Measurements from ENCODE around the gene HESX1. TPM values are rescaled to one million over a fixed set of nuclear protein-coding genes. Genes with fewer than 3 reads are reported as not detected.

The HESX1 gene
- total and polyA plus RNA-seq, 4 donors = 0.17 to 0.52 (median 0.34) TPM

DNA sequence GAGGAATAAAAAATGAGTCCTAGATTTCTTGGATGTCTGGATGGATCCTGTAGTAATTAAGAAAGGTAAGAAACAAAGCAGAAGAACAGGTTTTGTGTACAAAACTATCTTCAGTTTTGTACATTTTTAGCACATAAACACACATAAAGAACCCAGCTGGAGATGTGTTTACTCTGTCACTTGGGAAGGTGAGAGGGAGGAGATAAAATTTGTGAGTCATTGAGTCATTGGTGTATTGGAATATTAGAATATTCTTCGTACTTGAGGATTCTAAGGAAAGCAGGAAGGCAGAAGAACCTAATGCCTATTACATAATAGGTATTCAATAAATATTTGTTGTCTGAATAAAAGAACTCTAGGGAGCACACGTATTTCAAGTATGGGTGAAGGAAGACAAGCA, 45.2 kb upstream of the HESX1 start (continued):
- TF ChIP-seq, protein P1, sequence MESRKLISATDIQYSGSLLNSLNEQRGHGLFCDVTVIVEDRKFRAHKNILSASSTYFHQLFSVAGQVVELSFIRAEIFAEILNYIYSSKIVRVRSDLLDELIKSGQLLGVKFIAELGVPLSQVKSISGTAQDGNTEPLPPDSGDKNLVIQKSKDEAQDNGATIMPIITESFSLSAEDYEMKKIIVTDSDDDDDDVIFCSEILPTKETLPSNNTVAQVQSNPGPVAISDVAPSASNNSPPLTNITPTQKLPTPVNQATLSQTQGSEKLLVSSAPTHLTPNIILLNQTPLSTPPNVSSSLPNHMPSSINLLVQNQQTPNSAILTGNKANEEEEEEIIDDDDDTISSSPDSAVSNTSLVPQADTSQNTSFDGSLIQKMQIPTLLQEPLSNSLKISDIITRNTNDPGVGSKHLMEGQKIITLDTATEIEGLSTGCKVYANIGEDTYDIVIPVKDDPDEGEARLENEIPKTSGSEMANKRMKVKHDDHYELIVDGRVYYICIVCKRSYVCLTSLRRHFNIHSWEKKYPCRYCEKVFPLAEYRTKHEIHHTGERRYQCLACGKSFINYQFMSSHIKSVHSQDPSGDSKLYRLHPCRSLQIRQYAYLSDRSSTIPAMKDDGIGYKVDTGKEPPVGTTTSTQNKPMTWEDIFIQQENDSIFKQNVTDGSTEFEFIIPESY (IDR thresholded peaks at IDR 0.05) = no peak
- TF ChIP-seq, protein P2, sequence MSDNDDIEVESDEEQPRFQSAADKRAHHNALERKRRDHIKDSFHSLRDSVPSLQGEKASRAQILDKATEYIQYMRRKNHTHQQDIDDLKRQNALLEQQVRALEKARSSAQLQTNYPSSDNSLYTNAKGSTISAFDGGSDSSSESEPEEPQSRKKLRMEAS (IDR thresholded peaks at IDR 0.05) = no peak

DNA sequence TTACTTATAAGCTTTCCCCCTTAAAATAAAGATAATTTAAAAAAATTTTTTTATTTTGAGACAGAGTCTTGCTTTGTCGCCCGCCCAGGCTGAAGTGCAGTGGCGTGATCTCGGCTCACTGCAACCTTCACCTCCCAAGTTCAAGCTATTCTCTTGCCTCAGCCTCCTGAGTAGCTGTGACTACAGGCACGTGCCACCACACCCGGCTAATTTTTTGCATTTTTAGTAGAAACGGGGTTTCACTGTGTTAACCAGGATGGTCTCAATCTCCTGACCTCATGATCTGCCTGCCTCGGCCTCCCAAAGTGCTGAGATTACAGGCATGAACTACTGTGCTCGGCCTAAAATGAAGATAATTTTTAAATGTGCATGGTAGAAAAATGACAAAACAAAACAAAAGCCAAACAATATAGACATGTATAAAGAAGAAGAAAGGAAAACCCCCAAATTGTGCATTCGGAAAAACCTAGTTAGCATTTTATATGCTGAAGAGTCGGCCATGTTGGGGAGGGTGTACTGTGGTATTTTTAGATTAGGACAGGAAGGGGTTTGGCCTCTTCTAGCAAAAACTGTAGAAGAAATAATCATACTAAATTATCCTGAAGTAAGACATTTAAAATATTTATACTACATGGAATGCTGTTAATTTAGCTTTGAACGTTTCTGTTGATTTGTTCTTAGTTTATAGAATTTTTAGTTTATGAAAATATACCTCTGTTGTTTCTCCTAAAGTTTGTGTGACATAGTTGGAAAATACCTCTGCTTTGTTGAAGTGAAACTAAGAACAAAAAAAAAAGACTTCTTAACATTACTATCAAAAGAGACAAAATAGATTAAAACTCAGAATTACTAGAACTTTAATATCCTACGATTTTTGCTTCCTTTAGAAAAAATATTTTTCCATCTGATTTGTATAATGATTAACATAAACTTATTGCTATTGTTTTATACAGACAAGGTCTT, 35.1 kb upstream of the HESX1 start:
- DNase-seq (ENCODE audit: low spot score) = no peak

More for the DNA sequence above, 35.1 kb upstream of the HESX1 start:
- Histone ChIP-seq H3K27me3 (ENCODE audit: control insufficient read depth in 4 of 4, insufficient read depth in 4 of 4, low read length in 3 of 4) (no peaks in the 10 kb centered on the region), H3K4me3 (ENCODE audit: low read depth in 1 of 3, low read length in 3 of 3) (no peak overlapping the region), H3K9me3 (ENCODE audit: control insufficient read depth in 4 of 4, low read length in 3 of 4) (no peaks in the 10 kb centered on the region), H3K36me3 (ENCODE audit: control insufficient read depth in 4 of 4, insufficient read depth in 3 of 4, low read depth in 1 of 4, low read length in 3 of 4) (peaks cover 2 to 14% (median 9%) of the 10 kb centered on the region in 4 donors), H3K27ac (ENCODE audit: low read depth in 1 of 2, low read length in 2 of 2) (no peak overlapping the region), H3K4me1 (ENCODE audit: control insufficient read depth in 4 of 4, insufficient read depth in 4 of 4, low read length in 3 of 4) (no peaks in the 10 kb centered on the region), H3K9ac (ENCODE audit: low read depth in 1 of 2, low read length in 2 of 2) (no peak overlapping the region)
- TF ChIP-seq, protein P1 (IDR thresholded peaks at IDR 0.05) = no peak
- TF ChIP-seq SP1 (IDR thresholded peaks at IDR 0.05) (no peak), GABPA (IDR thresholded peaks at IDR 0.05 in 1 of 2, conservative IDR thresholded peaks at IDR 0.05 in 1 of 2) (no peak), FOXA2 (IDR thresholded peaks at IDR 0.05) (no peak), JUND (IDR thresholded peaks at IDR 0.05) (no peak), RAD21 (IDR thresholded peaks at IDR 0.05) (no peak), FOXA1 (IDR thresholded peaks at IDR 0.05) (no peak), TAF1 (conservative IDR thresholded peaks at IDR 0.05) (no peak), RXRA (IDR thresholded peaks at IDR 0.05) (no peak)
- TF ChIP-seq, protein P2 (IDR thresholded peaks at IDR 0.05) = no peak
- TF ChIP-seq, protein P3, sequence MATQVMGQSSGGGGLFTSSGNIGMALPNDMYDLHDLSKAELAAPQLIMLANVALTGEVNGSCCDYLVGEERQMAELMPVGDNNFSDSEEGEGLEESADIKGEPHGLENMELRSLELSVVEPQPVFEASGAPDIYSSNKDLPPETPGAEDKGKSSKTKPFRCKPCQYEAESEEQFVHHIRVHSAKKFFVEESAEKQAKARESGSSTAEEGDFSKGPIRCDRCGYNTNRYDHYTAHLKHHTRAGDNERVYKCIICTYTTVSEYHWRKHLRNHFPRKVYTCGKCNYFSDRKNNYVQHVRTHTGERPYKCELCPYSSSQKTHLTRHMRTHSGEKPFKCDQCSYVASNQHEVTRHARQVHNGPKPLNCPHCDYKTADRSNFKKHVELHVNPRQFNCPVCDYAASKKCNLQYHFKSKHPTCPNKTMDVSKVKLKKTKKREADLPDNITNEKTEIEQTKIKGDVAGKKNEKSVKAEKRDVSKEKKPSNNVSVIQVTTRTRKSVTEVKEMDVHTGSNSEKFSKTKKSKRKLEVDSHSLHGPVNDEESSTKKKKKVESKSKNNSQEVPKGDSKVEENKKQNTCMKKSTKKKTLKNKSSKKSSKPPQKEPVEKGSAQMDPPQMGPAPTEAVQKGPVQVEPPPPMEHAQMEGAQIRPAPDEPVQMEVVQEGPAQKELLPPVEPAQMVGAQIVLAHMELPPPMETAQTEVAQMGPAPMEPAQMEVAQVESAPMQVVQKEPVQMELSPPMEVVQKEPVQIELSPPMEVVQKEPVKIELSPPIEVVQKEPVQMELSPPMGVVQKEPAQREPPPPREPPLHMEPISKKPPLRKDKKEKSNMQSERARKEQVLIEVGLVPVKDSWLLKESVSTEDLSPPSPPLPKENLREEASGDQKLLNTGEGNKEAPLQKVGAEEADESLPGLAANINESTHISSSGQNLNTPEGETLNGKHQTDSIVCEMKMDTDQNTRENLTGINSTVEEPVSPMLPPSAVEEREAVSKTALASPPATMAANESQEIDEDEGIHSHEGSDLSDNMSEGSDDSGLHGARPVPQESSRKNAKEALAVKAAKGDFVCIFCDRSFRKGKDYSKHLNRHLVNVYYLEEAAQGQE (IDR thresholded peaks at IDR 0.05) = no peak
- WGBS = 92% methylated on average over 13 of the region's 13 CpGs

All from liver (tissue), 9 donors.